Ovary (tissue), 3 donors: Measurements from ENCODE around the gene SLC17A9.

Experiments used
- CTCF ChIP-seq, 3 donors: fragments of 450-650 bp in 2 of 3; fragments of 200-600 bp in 1 of 3; IDR thresholded peaks; one replicate each; pipeline versions ENCODE4 v1.5.1 to v1.8.0; 2016 to 2022; ENCODE audit warnings: antibody characterized with exemption in 3 of 3, mild to moderate bottlenecking in 1 of 3
- POLR2A ChIP-seq: fragments of 450-650 bp; IDR thresholded peaks from one replicate; pipeline ENCODE4 v1.6.1; 2017; ENCODE audit warnings: antibody characterized with exemption, mild to moderate bottlenecking, moderate library complexity
- donor health status: DM: no; HTN: no; CAD: no.

- no peak for TF ChIP-seq CTCF (IDR thresholded peaks at IDR 0.05)
- TF ChIP-seq POLR2A: no peak
Measured at GRCh38 chr20:62997417-62998035, 45.0 kb downstream of the SLC17A9 start.
